GM06990 (cell line): Measurements from ENCODE around the gene CRYBA2.

Experiments used
- DNase-seq: peaks from one replicate; pipeline ENCODE4 v3.0.0-alpha.2; 2011; ENCODE audit not compliant: insufficient read length; ENCODE audit errors: extremely low read depth
- H3K27me3 ChIP-seq: replicated peaks from 2 replicates; pipeline ENCODE4 v1.6.0; 2011; ENCODE audit warnings: low read length; ENCODE audit not compliant: control insufficient read depth, insufficient read depth
- H3K36me3 ChIP-seq: 2 replicates; pipeline ENCODE4 v1.5.1; 2011; ENCODE audit warnings: low read length; ENCODE audit not compliant: control insufficient read depth, insufficient read depth
- H3K4me3 ChIP-seq: replicated peaks from 2 replicates; pipeline ENCODE4 v1.5.1; 2011; ENCODE audit warnings: low read depth, mild to moderate bottlenecking, control low read depth, low read length
- TF ChIP-seq, protein P1 (sequence below): IDR thresholded peaks from 2 replicates; pipeline ENCODE4 v1.5.1; 2011; ENCODE audit warnings: low read length, control low read depth, mild to moderate bottlenecking, inconsistent platforms; ENCODE audit not compliant: insufficient read depth, poor library complexity, severe bottlenecking

The CRYBA2 gene

DNA sequence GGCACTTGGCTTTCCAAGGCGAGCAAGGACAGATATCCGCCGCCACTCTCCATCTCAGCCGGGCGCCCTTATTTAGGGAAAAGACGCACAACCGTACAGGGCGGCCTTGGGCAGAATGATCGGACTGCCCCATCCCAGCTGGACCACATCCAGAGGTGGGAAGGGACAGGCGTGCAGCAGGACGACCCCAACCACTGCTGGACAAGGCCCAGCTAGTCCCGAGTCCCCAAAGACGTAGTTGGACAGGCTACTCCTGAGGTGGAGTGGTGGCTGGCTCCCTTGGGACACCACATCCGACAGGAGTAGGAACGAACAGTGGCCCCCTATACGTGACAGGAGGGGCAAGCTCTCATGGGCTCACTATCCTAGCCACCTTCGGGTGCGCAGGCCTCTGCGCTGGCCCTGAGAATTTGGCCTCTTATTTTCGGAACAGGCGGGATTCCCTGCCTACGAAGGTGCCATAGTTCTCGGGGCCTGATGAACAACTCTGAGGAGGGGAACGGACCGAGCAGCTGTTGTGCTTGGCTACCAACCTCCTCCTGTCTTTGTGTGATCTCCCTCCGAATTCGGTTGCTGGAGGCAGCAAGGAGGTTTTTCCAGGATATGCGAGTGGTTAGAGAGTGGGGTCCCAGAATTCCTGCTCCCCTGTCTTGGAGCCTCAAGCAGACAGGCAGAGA, 10.5 kb downstream of the CRYBA2 start:
- H3K4me3 ChIP-seq, result no peak overlapping the region
- DNase-seq, result no peak

DNA sequence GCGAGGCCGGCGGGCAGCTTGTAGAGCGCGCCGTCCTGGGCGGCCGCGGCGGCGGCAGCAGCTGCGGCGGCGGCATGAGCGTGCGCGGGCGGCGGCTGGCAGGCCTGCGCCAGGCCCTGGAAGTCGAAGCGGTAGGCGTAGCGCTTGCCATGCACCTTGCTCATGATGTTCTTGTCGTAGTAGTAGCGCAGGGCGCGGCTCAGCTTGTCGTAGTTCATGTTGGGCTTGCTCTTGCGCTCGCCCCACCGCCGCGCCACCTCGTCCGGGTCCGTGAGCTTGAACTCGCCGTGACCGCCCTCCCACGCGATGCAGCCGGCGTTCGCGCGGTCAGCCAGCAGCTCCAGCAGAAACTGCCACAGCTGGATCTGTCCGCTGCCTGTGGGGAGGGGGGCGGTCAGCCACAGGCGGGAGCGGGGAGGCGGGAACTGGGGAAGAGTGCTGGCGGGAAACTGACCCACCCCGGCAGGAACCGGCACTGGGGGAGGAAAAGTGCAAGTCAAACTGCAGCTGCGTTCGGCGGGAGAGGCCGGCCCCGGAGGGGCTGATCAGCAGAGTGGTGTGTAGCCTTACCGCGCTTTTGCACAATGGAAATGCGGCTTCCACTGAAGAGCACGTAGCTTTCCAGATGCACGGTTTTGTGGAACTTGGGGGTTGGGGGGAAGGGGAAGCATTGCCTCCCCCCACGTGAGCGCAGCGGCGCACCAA, 11.2 kb downstream of the CRYBA2 start:
- peaks cover 8% of the 10 kb centered on the region for H3K27me3 ChIP-seq
- H3K36me3 ChIP-seq, result no peaks in the 10 kb centered on the region
- DNase-seq, result no peak
- H3K4me3 ChIP-seq, result 0 out of 2 replicates have a peak overlapping the region, but pooled peaks have one; percentile 11
- TF ChIP-seq, protein P1, sequence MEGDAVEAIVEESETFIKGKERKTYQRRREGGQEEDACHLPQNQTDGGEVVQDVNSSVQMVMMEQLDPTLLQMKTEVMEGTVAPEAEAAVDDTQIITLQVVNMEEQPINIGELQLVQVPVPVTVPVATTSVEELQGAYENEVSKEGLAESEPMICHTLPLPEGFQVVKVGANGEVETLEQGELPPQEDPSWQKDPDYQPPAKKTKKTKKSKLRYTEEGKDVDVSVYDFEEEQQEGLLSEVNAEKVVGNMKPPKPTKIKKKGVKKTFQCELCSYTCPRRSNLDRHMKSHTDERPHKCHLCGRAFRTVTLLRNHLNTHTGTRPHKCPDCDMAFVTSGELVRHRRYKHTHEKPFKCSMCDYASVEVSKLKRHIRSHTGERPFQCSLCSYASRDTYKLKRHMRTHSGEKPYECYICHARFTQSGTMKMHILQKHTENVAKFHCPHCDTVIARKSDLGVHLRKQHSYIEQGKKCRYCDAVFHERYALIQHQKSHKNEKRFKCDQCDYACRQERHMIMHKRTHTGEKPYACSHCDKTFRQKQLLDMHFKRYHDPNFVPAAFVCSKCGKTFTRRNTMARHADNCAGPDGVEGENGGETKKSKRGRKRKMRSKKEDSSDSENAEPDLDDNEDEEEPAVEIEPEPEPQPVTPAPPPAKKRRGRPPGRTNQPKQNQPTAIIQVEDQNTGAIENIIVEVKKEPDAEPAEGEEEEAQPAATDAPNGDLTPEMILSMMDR, result no peak

More for the DNA sequence above, 10.5 kb downstream of the CRYBA2 start:
- TF ChIP-seq, protein P1, result no peak
- H3K36me3 ChIP-seq, result no peaks in the 10 kb centered on the region
- H3K27me3 ChIP-seq, result peaks cover 8% of the 10 kb centered on the region

DNA sequence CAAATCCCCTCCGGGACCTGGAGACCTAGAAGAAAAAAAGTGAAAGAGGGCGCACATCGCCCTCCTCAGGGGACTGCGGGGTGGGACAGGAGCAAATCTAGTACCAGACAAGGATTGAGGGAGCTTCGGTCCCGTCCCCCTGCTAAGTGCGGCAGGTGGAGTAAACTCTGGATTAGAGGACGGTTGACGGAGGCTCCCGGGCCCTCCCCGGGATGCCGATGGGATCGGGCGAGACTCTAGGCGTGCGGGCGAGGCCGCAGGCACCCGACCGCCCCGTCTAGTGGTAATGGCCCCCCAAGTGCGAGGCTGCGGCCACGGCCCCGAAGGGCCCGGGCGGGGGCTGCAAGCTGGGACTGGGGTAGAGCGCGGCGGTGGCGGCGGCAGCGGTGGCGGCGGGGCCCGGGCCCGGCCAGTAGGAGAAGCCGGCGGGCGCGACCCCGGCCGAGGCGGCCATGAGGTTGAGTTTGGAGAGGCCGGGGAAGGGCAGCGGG, 11.8 kb downstream of the CRYBA2 start:
- TF ChIP-seq, protein P1, result no peak

DNA sequence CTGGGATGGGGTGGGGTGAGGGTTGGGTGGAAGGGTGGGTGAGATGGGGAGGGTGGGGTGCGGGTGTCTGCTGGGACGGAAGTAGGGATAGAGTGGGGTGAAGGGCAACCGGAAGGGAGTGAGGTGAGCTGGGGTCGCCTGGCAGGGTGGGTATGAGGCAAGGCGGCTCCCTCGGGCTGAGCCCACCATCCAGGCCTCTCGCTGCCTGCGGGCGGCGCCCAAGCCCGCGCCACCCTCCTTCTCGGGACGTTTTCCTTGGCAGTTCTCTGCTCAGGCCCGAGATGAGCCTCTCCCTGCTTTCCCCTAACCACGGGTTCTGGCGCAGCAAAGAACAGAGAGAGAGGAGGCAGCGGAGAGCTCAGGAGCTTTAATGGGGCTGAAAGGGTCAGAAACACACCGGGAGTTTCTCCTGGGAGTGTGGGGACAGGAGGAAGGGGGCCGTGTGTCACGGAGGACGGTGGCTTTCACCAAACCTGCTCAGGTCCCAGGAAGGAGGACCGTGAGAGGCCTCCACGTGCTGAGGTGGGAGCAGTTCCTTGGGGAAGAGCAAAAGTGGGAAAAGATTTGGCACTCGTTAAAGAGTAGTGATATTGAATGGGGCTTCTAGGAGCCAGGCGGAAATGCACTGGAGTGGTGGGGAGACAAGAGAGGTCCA, 12.4 kb downstream of the CRYBA2 start:
- no peaks in the 10 kb centered on the region for H3K36me3 ChIP-seq
- TF ChIP-seq, protein P1, result peak; percentile 37
- DNase-seq, result no peak
- no peak overlapping the region for H3K4me3 ChIP-seq
- H3K27me3 ChIP-seq, result peaks cover 5% of the 10 kb centered on the region

More for the DNA sequence above, 11.8 kb downstream of the CRYBA2 start:
- no peak for DNase-seq
- H3K4me3 ChIP-seq, result no peak overlapping the region
- peaks cover 6% of the 10 kb centered on the region for H3K27me3 ChIP-seq
- no peaks in the 10 kb centered on the region for H3K36me3 ChIP-seq

DNA sequence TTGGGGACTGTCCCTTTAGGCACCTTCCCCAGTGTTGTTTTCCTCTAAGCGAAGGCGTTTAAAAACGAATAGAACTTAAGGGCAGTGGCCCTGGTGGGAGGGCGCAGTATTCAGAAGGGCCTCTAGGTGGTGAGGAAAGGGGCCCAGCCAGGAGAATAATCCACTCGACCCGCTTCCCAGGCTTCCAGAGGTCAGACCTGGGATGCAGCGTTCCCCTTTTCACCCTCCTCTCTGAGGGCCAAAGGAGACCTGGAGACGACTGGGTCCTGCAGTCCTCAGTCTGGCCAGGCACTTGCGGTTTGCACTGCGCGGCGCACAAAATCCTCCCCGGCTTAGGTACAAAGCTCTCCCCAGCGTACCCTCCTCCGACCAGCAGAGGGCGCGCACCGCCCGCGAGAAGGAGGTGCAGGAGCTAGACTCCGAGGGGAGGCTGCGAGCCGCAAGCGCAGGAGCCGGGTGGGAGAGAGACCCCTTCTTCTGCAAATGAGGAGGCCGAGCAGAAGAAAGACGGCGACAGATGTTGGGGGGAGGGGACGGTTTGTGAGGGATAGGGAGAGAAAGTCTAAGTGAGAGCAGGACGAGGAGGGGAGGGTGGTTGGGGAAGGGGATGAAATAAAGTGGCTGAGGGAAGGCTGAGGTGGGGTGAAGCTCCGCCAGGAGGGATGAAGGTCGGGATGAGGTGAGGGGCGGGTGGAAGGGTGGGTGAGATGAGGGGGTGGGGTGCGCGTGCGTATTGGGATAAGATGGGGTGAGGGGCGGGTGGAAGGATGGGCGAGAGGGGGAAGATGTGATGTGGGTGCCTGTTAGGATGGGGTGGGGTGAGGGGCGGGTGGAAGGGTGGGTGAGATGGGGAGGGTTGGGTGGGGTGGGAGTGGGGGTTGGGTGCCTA, 13.1 kb downstream of the CRYBA2 start:
- TF ChIP-seq, protein P1, result peak; percentile 95
- peak overlapping the region; percentile 40 for H3K4me3 ChIP-seq
- no peaks in the 10 kb centered on the region for H3K36me3 ChIP-seq
- DNase-seq, result peak; percentile 85
- H3K27me3 ChIP-seq, result peaks cover 5% of the 10 kb centered on the region
